IMR-90 (cell line): ENCODE data around the gene USP10. TPM values are rescaled to one million over a fixed set of nuclear protein-coding genes. Genes with fewer than 3 reads are reported as not detected.

Source experiments
- ATAC-seq: fragments of 200-7000 bp; cut with Tn5 transposase; 2 replicates; pipeline ENCODE4 v1.9.1; 2020; ENCODE audit warnings: low read depth, mild to moderate bottlenecking, moderate library complexity
- BruUV-seq: library from RNA; stranded (reverse); fragments of 400-500 nt; replicated peaks from 2 replicates; lab custom pipeline; 2021; lab: Mats Ljungman, UMichigan
- CTCF ChIA-PET: fragments of 300-600 bp; formaldehyde crosslinking; extraction: SDS; loops from one replicate; lab custom pipeline; 2021; ENCODE audit warnings: antibody characterized with exemption; lab: Yijun Ruan, JAX
- POLR2A ChIA-PET: fragments of 300-600 bp; sonication (Branson Sonifier 250); formaldehyde crosslinking; loops from one replicate; lab custom pipeline; 2022; ENCODE audit warnings: antibody characterized with exemption; ENCODE audit not compliant: unreplicated experiment; lab: Charles Lee
- DNase-seq: peaks from one replicate; pipeline ENCODE4 v3.0.0; 2013
- H2AFZ ChIP-seq: replicated peaks from 2 replicates; pipeline ENCODE3; 2013; ENCODE audit warnings: low read length, mild to moderate bottlenecking; ENCODE audit not compliant: poor library complexity
- H2AK5ac ChIP-seq: 2 replicates; pipeline ENCODE4 v1.6.1; 2013; ENCODE audit warnings: low read depth, low read length, inconsistent platforms
- H2AK9ac ChIP-seq: replicated peaks from 2 replicates; pipeline ENCODE3; 2013; ENCODE audit warnings: mild to moderate bottlenecking, low read depth, low read length, moderate library complexity; ENCODE audit not compliant: poor library complexity
- H2BK120ac ChIP-seq: 2 replicates; pipeline ENCODE4 v1.6.1; 2013; ENCODE audit warnings: low read depth, low read length, inconsistent platforms
- H2BK15ac ChIP-seq: 3 replicates; pipeline ENCODE4 v1.6.1; 2013; ENCODE audit warnings: low read depth, low read length, inconsistent platforms
- H2BK20ac ChIP-seq: 2 replicates; pipeline ENCODE4 v1.6.1; 2013; ENCODE audit warnings: low read depth, mild to moderate bottlenecking, inconsistent platforms, low read length, moderate library complexity
- H2BK5ac ChIP-seq: 2 replicates; pipeline ENCODE4 v1.6.1; 2013; ENCODE audit warnings: mild to moderate bottlenecking, low read depth, low read length, inconsistent platforms; ENCODE audit not compliant: poor library complexity, severe bottlenecking
- H3K14ac ChIP-seq: replicated peaks from 2 replicates; pipeline ENCODE4 v1.6.1; 2013; ENCODE audit warnings: low read depth, low read length, inconsistent platforms
- H3K18ac ChIP-seq: 2 replicates; pipeline ENCODE4 v1.6.1; 2013; ENCODE audit warnings: low read depth, low read length, control low read depth
- H3K23ac ChIP-seq: 2 replicates; pipeline ENCODE4 v1.6.1; 2013; ENCODE audit warnings: low read depth, low read length, inconsistent platforms
- H3K27ac ChIP-seq: 2 replicates; pipeline ENCODE4 v1.5.1; 2013; ENCODE audit warnings: mild to moderate bottlenecking, control low read depth, low read length; ENCODE audit not compliant: insufficient read depth
- H3K27me3 ChIP-seq: 2 replicates; pipeline ENCODE4 v1.6.1; 2013; ENCODE audit warnings: low read length; ENCODE audit not compliant: control insufficient read depth, insufficient read depth
- H3K36me3 ChIP-seq: 2 replicates; pipeline ENCODE4 v1.6.1; 2013; ENCODE audit warnings: low read length, mixed read lengths; ENCODE audit not compliant: control insufficient read depth, insufficient read depth
- H3K4ac ChIP-seq: 2 replicates; pipeline ENCODE4 v1.6.1; 2013; ENCODE audit warnings: low read depth, low read length, inconsistent platforms
- H3K4me1 ChIP-seq: 2 replicates; pipeline ENCODE4 v1.6.1; 2013; ENCODE audit warnings: low read length, mixed read lengths; ENCODE audit not compliant: control insufficient read depth, insufficient read depth
- H3K4me2 ChIP-seq: 2 replicates; pipeline ENCODE4 v1.6.1; 2013; ENCODE audit warnings: low read depth, mild to moderate bottlenecking, control low read depth, low read length, moderate library complexity
- H3K4me3 ChIP-seq: 2 replicates; pipeline ENCODE4 v1.5.1; 2013; ENCODE audit warnings: low read depth, mild to moderate bottlenecking, control low read depth, low read length, moderate library complexity; ENCODE audit not compliant: insufficient read depth
- H3K56ac ChIP-seq: 2 replicates; pipeline ENCODE4 v1.6.1; 2013; ENCODE audit warnings: low read length, inconsistent platforms; ENCODE audit not compliant: insufficient read depth; ENCODE audit errors: extremely low read depth
- H3K79me1 ChIP-seq, 2 experiments: 2 replicates each; pipeline ENCODE4 v1.6.1; 2013; ENCODE audit warnings: low read length in 2 of 2, inconsistent platforms in 1 of 2, low read depth in 1 of 2
- H3K9ac ChIP-seq: 2 replicates; pipeline ENCODE4 v1.6.1; 2013; ENCODE audit warnings: low read depth, low read length, control low read depth
- H3K9me1 ChIP-seq: 2 replicates; pipeline ENCODE4 v1.6.1; 2013; ENCODE audit warnings: low read length, inconsistent platforms; ENCODE audit not compliant: insufficient read depth
- H3K9me3 ChIP-seq: 2 replicates; pipeline ENCODE4 v1.6.1; 2013; ENCODE audit warnings: low read length; ENCODE audit not compliant: control insufficient read depth, insufficient read depth
- H4K20me1 ChIP-seq: 2 replicates; pipeline ENCODE4 v1.6.1; 2013; ENCODE audit warnings: low read length, inconsistent platforms; ENCODE audit not compliant: insufficient read depth
- H4K5ac ChIP-seq: 2 replicates; pipeline ENCODE4 v1.6.1; 2013; ENCODE audit warnings: mild to moderate bottlenecking, low read depth, low read length, control low read depth
- H4K8ac ChIP-seq, 2 experiments: 2 replicates each; pipeline ENCODE4 v1.6.1; 2013; ENCODE audit warnings: low read depth in 2 of 2, low read length in 2 of 2, control low read depth in 1 of 2, inconsistent platforms in 1 of 2
- H4K91ac ChIP-seq: 2 replicates; pipeline ENCODE4 v1.6.1; 2013; ENCODE audit warnings: low read depth, low read length, inconsistent platforms; ENCODE audit not compliant: insufficient read depth
- CHD1 ChIP-seq: IDR thresholded peaks from 2 replicates; pipeline ENCODE4 v1.6.1; 2012; ENCODE audit warnings: low read depth, low read length, improper control_type of control experiment
- ELK1 ChIP-seq: fragments of 150-350 bp; IDR thresholded peaks from 2 replicates; pipeline ENCODE4 v1.6.1; 2016; ENCODE audit warnings: low read depth, mild to moderate bottlenecking, low read length, moderate library complexity, borderline replicate concordance
- MAFK ChIP-seq: IDR thresholded peaks from 2 replicates; pipeline ENCODE4 v1.6.1; 2012; ENCODE audit warnings: low read depth, low read length, improper control_type of control experiment
- MAZ ChIP-seq: IDR thresholded peaks from 2 replicates; pipeline ENCODE4 v1.6.1; 2012; ENCODE audit warnings: low read depth, mild to moderate bottlenecking, low read length, improper control_type of control experiment, moderate library complexity, borderline replicate concordance
- POLR2A ChIP-seq: IDR thresholded peaks from 2 replicates; pipeline ENCODE4 v1.6.1; 2012; ENCODE audit warnings: mild to moderate bottlenecking, low read depth, low read length
- RCOR1 ChIP-seq: IDR thresholded peaks from 2 replicates; pipeline ENCODE4 v1.6.1; 2012; ENCODE audit warnings: mild to moderate bottlenecking, low read length, improper control_type of control experiment; ENCODE audit not compliant: insufficient replicate concordance
- RFX5 ChIP-seq: IDR thresholded peaks from 2 replicates; pipeline ENCODE4 v1.8.0; 2012; ENCODE audit warnings: low read depth, mild to moderate bottlenecking, low read length, moderate library complexity
- SMC3 ChIP-seq: fragments of 150-350 bp; IDR thresholded peaks from 2 replicates; pipeline ENCODE4 v1.6.1; 2016; ENCODE audit warnings: low read depth, mild to moderate bottlenecking, antibody characterized with exemption, low read length, moderate library complexity
- USF2 ChIP-seq: fragments of 150-350 bp; IDR thresholded peaks from 2 replicates; pipeline ENCODE4 v1.6.1; 2017; ENCODE audit warnings: mild to moderate bottlenecking, antibody characterized with exemption, low read length, low read depth
- WGBS, 2 experiments: methylation state at CpG; one replicate each; pipeline versions ENCODE4 v1.1.5 to v1.1.7; 2013; ENCODE audit warnings: missing lambda C conversion rate in 2 of 2; ENCODE audit not compliant: insufficient read length in 1 of 2; ENCODE audit errors: extremely low coverage in 2 of 2; 5-methylcytosine and 5-hydroxymethylcytosine counted together
- dilution Hi-C: fragments of 300-500 bp; cut with HindIII; formaldehyde crosslinking; loops from one replicate; pipeline ENCODE4 v1.14.3; 2018; ENCODE audit warnings: low sequenced_read_pairs; ENCODE audit not compliant: unreplicated experiment
- in situ Hi-C: fragments of 300-500 bp; cut with MboI; formaldehyde crosslinking; loops from 3 replicates; pipeline ENCODE4 v1.14.3; 2019; ENCODE audit warnings: low sequenced_read_pairs, inconsistent platforms, mixed read lengths
- intact Hi-C: fragments of 100-400 bp; cut with micrococcal nuclease; formaldehyde crosslinking; loops from 2 replicates; pipeline ENCODE4 v1.10.0; 2022
- polyA plus RNA-seq, 3 experiments: library from polyadenylated mRNA; depleted of rRNA; stranded (reverse); fragments of >200 nt; gene quantifications; 2 replicates each; pipeline ENCODE4 v1.2.3, GENCODE V29; 2012; ENCODE audit warnings: low replicate concordance in 1 of 3
- total RNA-seq: library from RNA; depleted of rRNA; stranded (reverse); fragments of >200 nt; gene quantifications from 2 replicates; pipeline ENCODE4 v1.2.3, GENCODE V29; 2012

Gene USP10
- total and polyA plus RNA-seq, 2 of the 4 experiments (the other 2 are of a cell fraction) = 54.3 to 79.0 TPM

- no CpG with 5 or more reads among the region's 7 CpGs for WGBS, 2 experiments
- dilution Hi-C loops (no loop called here), in situ Hi-C loops (no loop called here)
These were observed 115.7 kb downstream of the USP10 start for GRCh38 chr16:84815462-84815861.

More at GRCh38 chr16:84815462-84815861, 115.7 kb downstream of the USP10 start:
- no TSS peak for BruUV-seq
- Histone ChIP-seq H2BK15ac (no peak overlapping the region; the same call in 2 of the 3 replicates), H3K56ac (no peak overlapping the region), H4K8ac (no peak overlapping the region), H3K14ac (no peak overlapping the region), H2BK5ac (no peak overlapping the region), H3K4ac (no peak overlapping the region; the same call in 1 of the 2 replicates), H2BK120ac (no peak overlapping the region), H2AFZ (no peak overlapping the region), H3K27ac (no peak overlapping the region), H3K9me1 (peaks cover 9% of the 10 kb centered on the region), H3K4me3 (no peak overlapping the region), H3K18ac (no peak overlapping the region), H2AK9ac (no peak overlapping the region), H3K23ac (no peak overlapping the region), H3K9ac (no peak overlapping the region), H2AK5ac (peak overlapping the region; percentile 20; the same call in 1 of the 2 replicates), H3K4me1 (peaks cover 14% of the 10 kb centered on the region), H4K5ac (no peak overlapping the region), H3K79me1 (peaks cover under 1 to 6% of the 10 kb centered on the region in 2 experiments; a peak in 3 of 4 replicates), H4K91ac (no peak overlapping the region; the same call in 1 of the 2 replicates), H3K36me3 (no peaks in the 10 kb centered on the region), H4K20me1 (peaks cover 7% of the 10 kb centered on the region), H3K27me3 (no peaks in the 10 kb centered on the region), H3K9me3 (0 out of 2 replicates have a peak, but pooled peaks cover 4% of the 10 kb centered on the region), H2BK20ac (no peak overlapping the region), H3K4me2 (no peak overlapping the region)
- no peak for TF ChIP-seq MAZ
- no peak for TF ChIP-seq POLR2A
- TF ChIP-seq RFX5 = no peak
- no peak for TF ChIP-seq RCOR1
- TF ChIP-seq MAFK = no peak
- no peak for TF ChIP-seq USF2
- TF ChIP-seq SMC3 = no peak
- TF ChIP-seq ELK1 = no peak
- no peak for TF ChIP-seq CHD1
- ChIA-PET POLR2A (no interaction called here), CTCF (interaction anchor here (0.5 kb wide), 1 partner anchor 60 kb away, joined by 3 read pairs; no protein-coding TSS in a partner anchor)
- no peak for DNase-seq
- intact Hi-C loops = no loop called here
- ATAC-seq = no peak
